MM.1S (cell line): ENCODE data around the gene FNTB.

ENCODE experiments used
- DNase-seq: peaks from one replicate; pipeline ENCODE4 v3.0.0-alpha.2; 2015
- H2AFZ ChIP-seq: fragments of 300-600 bp; sonication (generic); 2 replicates; pipeline ENCODE4 v1.6.0; 2016; ENCODE audit warnings: antibody characterized with exemption, low read length
- H3F3A ChIP-seq: fragments of 300-600 bp; sonication (generic); 2 replicates; pipeline ENCODE4 v1.6.1; 2016; ENCODE audit warnings: mild to moderate bottlenecking, antibody characterized with exemption, low read length, moderate library complexity, mixed read lengths; ENCODE audit not compliant: insufficient read depth
- H3K27ac ChIP-seq: fragments of 300-600 bp; sonication (generic); 2 replicates; pipeline ENCODE4 v1.5.1; 2016; ENCODE audit warnings: mild to moderate bottlenecking, low read length
- H3K27me3 ChIP-seq: fragments of 300-600 bp; sonication (generic); replicated peaks from 2 replicates; pipeline ENCODE4 v1.6.0; 2016; ENCODE audit warnings: low read length; ENCODE audit not compliant: insufficient read depth
- H3K36me3 ChIP-seq: fragments of 300-600 bp; sonication (generic); replicated peaks from 2 replicates; pipeline ENCODE4 v1.6.1; 2016; ENCODE audit warnings: mild to moderate bottlenecking, low read length, mixed read lengths; ENCODE audit not compliant: insufficient read depth
- H3K4me1 ChIP-seq: fragments of 300-600 bp; sonication (generic); 2 replicates; pipeline ENCODE4 v1.6.1; 2016; ENCODE audit warnings: low read length, mixed read lengths
- H3K4me2 ChIP-seq: fragments of 300-600 bp; sonication (generic); 2 replicates; pipeline ENCODE4 v1.6.0; 2016; ENCODE audit warnings: low read depth, low read length
- H3K4me3 ChIP-seq: fragments of 300-600 bp; sonication (generic); 2 replicates; pipeline ENCODE4 v1.5.1; 2016; ENCODE audit warnings: low read length, mixed read lengths
- H3K79me2 ChIP-seq: fragments of 300-600 bp; sonication (generic); 2 replicates; pipeline ENCODE4 v1.6.1; 2016; ENCODE audit warnings: mixed run types, low read length, mixed read lengths
- H3K9ac ChIP-seq: fragments of 300-600 bp; sonication (generic); 2 replicates; pipeline ENCODE4 v1.6.1; 2016; ENCODE audit warnings: low read length, mixed read lengths
- H3K9me2 ChIP-seq: fragments of 300-600 bp; sonication (generic); replicated peaks from 2 replicates; pipeline ENCODE4 v1.6.1; 2016; ENCODE audit warnings: mild to moderate bottlenecking, low read length, mixed read lengths; ENCODE audit not compliant: insufficient read depth
- H3K9me3 ChIP-seq: fragments of 300-600 bp; sonication (generic); replicated peaks from 2 replicates; pipeline ENCODE4 v1.6.1; 2016; ENCODE audit warnings: mild to moderate bottlenecking, low read length, mixed read lengths; ENCODE audit not compliant: insufficient read depth
- H4K20me1 ChIP-seq: fragments of 300-600 bp; sonication (generic); 2 replicates; pipeline ENCODE4 v1.6.1; 2016; ENCODE audit warnings: mild to moderate bottlenecking, low read length, moderate library complexity, mixed read lengths; ENCODE audit not compliant: insufficient read depth
- EZH2 ChIP-seq: fragments of 300-600 bp; sonication (generic); optimal IDR thresholded peaks from 2 replicates; pipeline ENCODE3; 2017; ENCODE audit warnings: low read depth, mild to moderate bottlenecking, antibody characterized with exemption, low read length, mixed read lengths
- EZH2phosphoT487 ChIP-seq: fragments of 300-600 bp; sonication (generic); IDR thresholded peaks from 2 replicates; pipeline ENCODE4 v1.6.1; 2018; ENCODE audit warnings: antibody characterized with exemption, low read length
- TF ChIP-seq, protein P1 (sequence below): fragments of 300-600 bp; sonication (generic); IDR thresholded peaks from 2 replicates; pipeline ENCODE4 v1.5.1; 2016; ENCODE audit warnings: antibody characterized with exemption, low read length, mixed read lengths

The FNTB gene

DNA sequence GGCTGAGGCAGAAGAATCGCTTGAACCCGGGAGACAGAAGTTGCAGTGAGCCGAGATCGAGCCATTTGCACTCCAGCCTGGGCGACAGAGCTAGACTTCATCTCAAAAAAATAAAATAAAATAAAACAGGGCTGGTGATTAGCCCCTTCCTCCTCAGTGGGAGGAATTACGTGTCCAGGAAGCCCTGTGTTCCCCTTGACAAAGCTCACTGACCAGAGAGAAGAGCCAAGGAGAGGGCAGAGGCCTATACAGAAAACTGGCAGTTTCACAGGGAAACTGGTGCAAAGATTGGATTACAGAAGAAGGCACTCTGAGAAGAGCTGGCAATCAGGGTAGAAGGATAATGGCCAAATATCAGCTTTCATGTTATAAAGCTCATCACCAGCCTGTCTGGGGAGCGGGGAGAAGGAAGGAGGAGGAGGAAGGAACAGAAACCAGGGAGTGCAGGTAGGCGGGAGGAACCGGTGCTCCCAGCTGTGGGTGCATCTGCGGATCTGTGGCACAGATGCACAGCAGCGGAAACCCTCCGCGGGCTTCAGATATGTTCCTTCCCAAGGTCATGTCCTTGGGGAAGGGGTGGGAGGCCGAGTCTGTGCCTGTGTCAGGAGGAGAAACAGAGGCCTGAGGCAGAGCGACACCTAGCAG lies 21.2 kb upstream of the FNTB start:
- H3K4me1 ChIP-seq = peaks cover 36% of the 10 kb centered on the region
- TF ChIP-seq EZH2phosphoT487 = no peak
- no peak for TF ChIP-seq EZH2
- TF ChIP-seq, protein P1, sequence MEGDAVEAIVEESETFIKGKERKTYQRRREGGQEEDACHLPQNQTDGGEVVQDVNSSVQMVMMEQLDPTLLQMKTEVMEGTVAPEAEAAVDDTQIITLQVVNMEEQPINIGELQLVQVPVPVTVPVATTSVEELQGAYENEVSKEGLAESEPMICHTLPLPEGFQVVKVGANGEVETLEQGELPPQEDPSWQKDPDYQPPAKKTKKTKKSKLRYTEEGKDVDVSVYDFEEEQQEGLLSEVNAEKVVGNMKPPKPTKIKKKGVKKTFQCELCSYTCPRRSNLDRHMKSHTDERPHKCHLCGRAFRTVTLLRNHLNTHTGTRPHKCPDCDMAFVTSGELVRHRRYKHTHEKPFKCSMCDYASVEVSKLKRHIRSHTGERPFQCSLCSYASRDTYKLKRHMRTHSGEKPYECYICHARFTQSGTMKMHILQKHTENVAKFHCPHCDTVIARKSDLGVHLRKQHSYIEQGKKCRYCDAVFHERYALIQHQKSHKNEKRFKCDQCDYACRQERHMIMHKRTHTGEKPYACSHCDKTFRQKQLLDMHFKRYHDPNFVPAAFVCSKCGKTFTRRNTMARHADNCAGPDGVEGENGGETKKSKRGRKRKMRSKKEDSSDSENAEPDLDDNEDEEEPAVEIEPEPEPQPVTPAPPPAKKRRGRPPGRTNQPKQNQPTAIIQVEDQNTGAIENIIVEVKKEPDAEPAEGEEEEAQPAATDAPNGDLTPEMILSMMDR = no peak
- no peaks in the 10 kb centered on the region for H3K36me3 ChIP-seq
- DNase-seq = no peak
- H3K27me3 ChIP-seq = no peaks in the 10 kb centered on the region
- peaks cover 15% of the 10 kb centered on the region; the same call in 1 of the 2 replicates for H3F3A ChIP-seq
- no peaks in the 10 kb centered on the region for H4K20me1 ChIP-seq
- H3K4me3 ChIP-seq = no peak overlapping the region
- H3K9me3 ChIP-seq = no peaks in the 10 kb centered on the region
- H3K4me2 ChIP-seq = no peak overlapping the region
- peaks cover 5% of the 10 kb centered on the region for H3K79me2 ChIP-seq
- H3K9ac ChIP-seq = no peak overlapping the region
- H2AFZ ChIP-seq = no peak overlapping the region
- H3K9me2 ChIP-seq = no peaks in the 10 kb centered on the region
- no peak overlapping the region for H3K27ac ChIP-seq

DNA sequence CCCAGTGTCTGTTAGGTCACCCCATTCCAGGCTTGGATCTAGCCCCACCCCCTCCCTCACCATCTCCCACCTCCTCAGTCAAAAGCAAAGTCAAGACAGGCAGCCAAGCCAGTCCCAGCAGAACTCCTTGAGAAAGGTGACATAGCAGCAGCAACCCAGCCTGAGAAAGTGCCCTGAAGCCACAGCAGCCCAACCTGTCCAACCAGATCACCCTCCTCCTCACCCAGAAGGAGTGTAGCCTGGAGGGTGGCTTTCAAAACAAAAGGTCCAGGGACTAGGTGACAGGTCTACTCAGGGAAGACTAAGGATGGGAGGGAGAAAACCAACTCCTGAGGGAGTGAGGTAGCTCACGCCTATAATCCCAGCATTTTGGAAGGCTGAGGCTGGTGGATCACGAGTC lies 19.7 kb upstream of the FNTB start:
- Histone ChIP-seq H3K9me2 (no peaks in the 10 kb centered on the region), H3K27me3 (no peaks in the 10 kb centered on the region), H3K27ac (no peak overlapping the region; the same call in 1 of the 2 replicates), H3K79me2 (peaks cover 12% of the 10 kb centered on the region), H3K9ac (no peak overlapping the region), H3K36me3 (no peaks in the 10 kb centered on the region), H3F3A (peaks cover 15% of the 10 kb centered on the region; the same call in 1 of the 2 replicates), H3K4me1 (peaks cover 38% of the 10 kb centered on the region), H2AFZ (no peak overlapping the region), H3K4me3 (no peak overlapping the region), H3K4me2 (no peak overlapping the region), H3K9me3 (no peaks in the 10 kb centered on the region), H4K20me1 (no peaks in the 10 kb centered on the region)
- DNase-seq = no peak
- TF ChIP-seq EZH2phosphoT487 (no peak), EZH2 (no peak)
- TF ChIP-seq, protein P1 = no peak

DNA sequence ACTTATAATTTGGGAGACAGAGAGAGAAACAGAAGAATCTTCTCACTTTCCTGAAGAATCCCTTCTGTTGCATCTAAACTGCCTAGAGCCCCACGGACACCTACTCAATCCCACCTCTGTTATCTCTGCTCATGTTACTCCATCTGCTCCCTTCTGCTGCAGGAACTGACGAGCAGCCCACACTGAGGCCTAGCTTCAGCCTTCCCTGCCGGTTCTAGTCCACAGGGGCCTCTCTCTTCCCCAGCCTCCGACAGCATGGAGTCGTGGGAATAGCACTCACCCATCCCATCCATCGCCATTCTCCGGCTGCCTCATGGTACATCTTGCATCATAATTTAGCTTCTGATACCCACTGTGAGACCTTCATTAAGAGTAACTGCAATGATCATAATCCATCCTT lies 18.5 kb upstream of the FNTB start:
- Histone ChIP-seq H3K4me3 (peak overlapping the region; percentile 5; the same call in 1 of the 2 replicates), H3K27ac (peak overlapping the region; percentile 73; the same call in 1 of the 2 replicates), H3K9me2 (no peaks in the 10 kb centered on the region), H3K9ac (no peak overlapping the region), H3K36me3 (no peaks in the 10 kb centered on the region), H3K27me3 (no peaks in the 10 kb centered on the region), H2AFZ (no peak overlapping the region), H3K4me1 (peaks cover 38% of the 10 kb centered on the region), H4K20me1 (no peaks in the 10 kb centered on the region), H3K4me2 (peak overlapping the region; percentile 45), H3F3A (peaks cover 15% of the 10 kb centered on the region; the same call in 1 of the 2 replicates), H3K79me2 (peaks cover 12% of the 10 kb centered on the region), H3K9me3 (no peaks in the 10 kb centered on the region)
- no peak for TF ChIP-seq EZH2
- no peak for TF ChIP-seq EZH2phosphoT487
- TF ChIP-seq, protein P1 = no peak
- DNase-seq = no peak
